NAMALWA (cell line): ENCODE results near the gene CFHR1.
"Not testable (repeated sequence)": the region's sequence is repeated elsewhere in the genome, so short reads cannot be mapped to it uniquely, and the experiment has no call there.

ENCODE experiments used
- DNase-seq: peaks from one replicate; pipeline ENCODE4 v3.0.0-alpha.2; 2015; ENCODE audit warnings: low spot score

CFHR1 gene

GRCh38 chr1:196819531-196819930, at the start of gene CFHR1:
Gene CFHR1, plus strand, starts transcription at chr1:196819731. Its CDS starts 114 bp downstream, at chr1:196819845.
- not testable (repeated sequence) for DNase-seq

GRCh38 chr1:196769823-196770222, 49.7 kb upstream of the CFHR1 start:
- not testable (repeated sequence) for DNase-seq

- DNase-seq: no peak
Measured at GRCh38 chr1:196773713-196774112, 45.8 kb upstream of the CFHR1 start.

- no peak for DNase-seq
Measured at GRCh38 chr1:196774175-196774574, 45.4 kb upstream of the CFHR1 start.

- DNase-seq: no peak
Measured at GRCh38 chr1:196774603-196775002, 44.9 kb upstream of the CFHR1 start, which contains the start of gene CFHR3. Gene CFHR3, plus strand, starts transcription at chr1:196774840. Its CDS starts 47 bp downstream, at chr1:196774887.

GRCh38 chr1:196777603-196778002, 41.9 kb upstream of the CFHR1 start:
- no peak for DNase-seq

- peak; percentile 30 for DNase-seq
Measured at GRCh38 chr1:196779093-196779492, 40.4 kb upstream of the CFHR1 start.

- DNase-seq: not testable (repeated sequence)
Measured at GRCh38 chr1:196791252-196791651, 28.3 kb upstream of the CFHR1 start.

- DNase-seq: not testable (repeated sequence)
Measured at GRCh38 chr1:196794103-196794502, 25.4 kb upstream of the CFHR1 start.

GRCh38 chr1:196797891-196798290, 21.6 kb upstream of the CFHR1 start:
- no peak for DNase-seq

GRCh38 chr1:196801920-196802319, 17.6 kb upstream of the CFHR1 start:
- not testable (repeated sequence) for DNase-seq

- DNase-seq: no peak
Measured at GRCh38 chr1:196808529-196809235, 10.8 kb upstream of the CFHR1 start.

GRCh38 chr1:196817442-196817841, 2.1 kb upstream of the CFHR1 start:
- DNase-seq: not testable (repeated sequence)

- peak; percentile 78 for DNase-seq
Measured at GRCh38 chr1:196827860-196828259, 8.3 kb downstream of the CFHR1 start.

GRCh38 chr1:196849613-196850492, 30.3 kb downstream of the CFHR1 start:
- DNase-seq: not testable (repeated sequence)

GRCh38 chr1:196856053-196856452, 36.5 kb downstream of the CFHR1 start:
- DNase-seq: no peak

GRCh38 chr1:196857188-196857587, 37.7 kb downstream of the CFHR1 start:
- DNase-seq: no peak

GRCh38 chr1:196858811-196859210, 39.3 kb downstream of the CFHR1 start:
- DNase-seq: peak; percentile 7

GRCh38 chr1:196860323-196860884, 40.9 kb downstream of the CFHR1 start:
- DNase-seq: no peak

GRCh38 chr1:196861429-196861828, 41.9 kb downstream of the CFHR1 start:
- no peak for DNase-seq

- DNase-seq: no peak
Measured at GRCh38 chr1:196866974-196867373, 47.4 kb downstream of the CFHR1 start.

GRCh38 chr1:196873385-196873784, 53.9 kb downstream of the CFHR1 start:
- DNase-seq: no peak

GRCh38 chr1:196875935-196876334, 56.4 kb downstream of the CFHR1 start:
- no peak for DNase-seq
